Measurements from ENCODE around the gene TEP1.

DNA sequence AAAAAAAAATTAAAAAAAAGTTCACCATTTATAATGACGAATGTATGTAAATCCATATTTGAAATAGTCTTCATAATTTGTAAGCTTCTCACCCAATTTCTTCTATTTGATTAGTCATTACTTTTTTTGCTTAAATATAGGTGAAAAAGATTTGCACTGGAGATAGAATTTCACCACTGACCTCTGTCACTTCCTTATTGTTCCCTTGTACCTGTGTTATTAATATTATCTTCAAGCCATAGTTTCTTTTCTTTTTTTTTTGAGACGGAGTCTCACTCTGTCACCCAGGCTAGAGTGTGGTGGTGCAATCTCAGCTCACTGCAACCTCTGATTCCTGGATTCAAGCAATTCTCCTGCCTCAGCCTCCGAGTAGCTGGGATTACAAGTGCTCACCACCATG lies 15.8 kb downstream of the TEP1 start:
- TF ChIP-seq RAD21 (IDR thresholded peaks at IDR 0.05; ENCODE audit: insufficient read depth, low read depth, low read length) (no peak), ZNF274 (IDR thresholded peaks at IDR 0.05; ENCODE audit: insufficient read depth, insufficient read length) (no peak), RCOR1 (conservative IDR thresholded peaks at IDR 0.05; ENCODE audit: low read depth, low read length) (no peak), EP300 (IDR thresholded peaks at IDR 0.05; ENCODE audit: borderline replicate concordance in 1 of 2, control insufficient read depth in 1 of 2, low read depth in 2 of 2, low read length in 2 of 2) (no peak), RB1 (IDR thresholded peaks at IDR 0.05; ENCODE audit: borderline replicate concordance) (no peak), SPI1 (IDR thresholded peaks at IDR 0.05; ENCODE audit: borderline replicate concordance, insufficient read depth, low read depth, low read length) (no peak), CTCF (IDR thresholded peaks at IDR 0.05 in 2 of 3, conservative IDR thresholded peaks at IDR 0.05 in 1 of 3; ENCODE audit: control insufficient read depth in 2 of 3, extremely low read depth in 1 of 3, insufficient read depth in 1 of 3, low read depth in 3 of 3, low read length in 3 of 3) (no peak), REST (IDR thresholded peaks at IDR 0.05; ENCODE audit: low read depth, low read length) (no peak), ZZZ3 (IDR thresholded peaks at IDR 0.05; ENCODE audit: control insufficient read depth, insufficient read length, low read depth) (no peak)
